Gastroesophageal sphincter (tissue), 4 donors: ENCODE data around the gene ABCC5. TPM values are rescaled to one million over a fixed set of nuclear protein-coding genes. Genes with fewer than 3 reads are reported as not detected.

Experiments used
- ATAC-seq: fragments of 150-250 bp; one replicate; pipeline ENCODE4 v1.9.1; 2016; ENCODE audit warnings: mild to moderate bottlenecking, moderate library complexity
- H3K27ac ChIP-seq, 4 donors: fragments of 200-600 bp; sonication (generic) in 3 of 4; 1 replicate in 3 of 4; 2 replicates in 1 of 4; pipeline ENCODE4 v1.5.1; 2016 to 2019
- H3K27me3 ChIP-seq: fragments of 200-600 bp; sonication (generic); one replicate; pipeline ENCODE4 v1.5.1; 2019
- H3K36me3 ChIP-seq, 2 donors: fragments of 200-600 bp; sonication (generic); one replicate each; pipeline ENCODE4 v1.5.1; 2019; ENCODE audit warnings: control low read depth in 1 of 2
- H3K4me1 ChIP-seq, 3 donors: fragments of 200-600 bp; sonication (generic); 1 replicate in 2 of 3; 2 replicates in 1 of 3; pipeline ENCODE4 v1.5.1; 2016 to 2019; ENCODE audit warnings: control low read depth in 2 of 3
- H3K4me3 ChIP-seq, 2 donors: fragments of 200-600 bp; sonication (generic); one replicate each; pipeline ENCODE4 v1.5.1; 2019; ENCODE audit warnings: mild to moderate bottlenecking in 1 of 2, moderate library complexity in 1 of 2
- H3K9me3 ChIP-seq, 3 donors: fragments of 200-600 bp; sonication (generic); one replicate each; pipeline ENCODE4 v1.5.1; 2017 to 2019; ENCODE audit warnings: control low read depth in 2 of 3
- CTCF ChIP-seq, 4 experiments: fragments of 200-600 bp in 2 of 4; fragments of 450-650 bp in 2 of 4; sonication (generic) in 1 of 4; IDR thresholded peaks; one replicate each; pipeline ENCODE4 v1.5.1; 2017 to 2019; ENCODE audit warnings: antibody characterized with exemption in 4 of 4, mild to moderate bottlenecking in 2 of 4, moderate library complexity in 2 of 4
- EP300 ChIP-seq: sonication (generic); formaldehyde crosslinking; IDR thresholded peaks from one replicate; pipeline ENCODE4 v1.6.1; 2017; ENCODE audit warnings: antibody characterized with exemption, mild to moderate bottlenecking
- POLR2A ChIP-seq, 2 donors: fragments of 450-650 bp; IDR thresholded peaks; one replicate each; pipeline ENCODE4 v1.6.1; 2017; ENCODE audit warnings: antibody characterized with exemption in 2 of 2, mild to moderate bottlenecking in 2 of 2, moderate library complexity in 1 of 2
- POLR2AphosphoS5 ChIP-seq: sonication (generic); formaldehyde crosslinking; IDR thresholded peaks from one replicate; pipeline ENCODE4 v1.6.1; 2017; ENCODE audit warnings: antibody characterized with exemption
- WGBS, 2 donors: methylation state at CpG; one replicate each; pipeline ENCODE4 v1.1.5; 2018; ENCODE audit warnings: low coverage in 1 of 2; 5-methylcytosine and 5-hydroxymethylcytosine counted together
- total RNA-seq, 4 donors: library from RNA; depleted of rRNA; stranded (reverse); fragments of >200 nt; gene quantifications; one replicate each; pipeline ENCODE4 v1.1.0, GENCODE V29; 2016

Gene ABCC5
- total RNA-seq, 4 donors from 2014 or later, result 16.2 to 25.1 (median 17.5) TPM

- TF ChIP-seq CTCF (IDR thresholded peaks at IDR 0.05) (no peak), POLR2A (IDR thresholded peaks at IDR 0.05) (no peak), POLR2AphosphoS5 (no peak), EP300 (no peak)
- H3K27me3 ChIP-seq, result no peaks in the 10 kb centered on the region
- no peaks in the 10 kb centered on the region for H3K9me3 ChIP-seq
- no peaks in the 10 kb centered on the region for H3K4me1 ChIP-seq
- WGBS, 2 donors, result 73 to 85% methylated on average over 3 of the region's 4 CpGs
- H3K4me3 ChIP-seq, result no peak overlapping the region
- ATAC-seq, result no peak
- H3K36me3 ChIP-seq, result peaks cover 0 to 84% of the 10 kb centered on the region in 2 donors
- H3K27ac ChIP-seq, result no peak overlapping the region
These were observed 62.8 kb downstream of the ABCC5 start for GRCh38 chr3:183954875-183955274.

- no peaks in the 10 kb centered on the region for H3K27me3 ChIP-seq
- 56 to 88% methylated on average over 3 to 5 of the region's 6 CpGs for WGBS, 2 donors
- no peak overlapping the region for H3K4me3 ChIP-seq
- H3K27ac ChIP-seq, result no peak overlapping the region
- H3K36me3 ChIP-seq, result peaks cover 0 to 86% of the 10 kb centered on the region in 2 donors
- TF ChIP-seq POLR2A (IDR thresholded peaks at IDR 0.05), result no peak
- no peak for TF ChIP-seq EP300
- TF ChIP-seq CTCF (IDR thresholded peaks at IDR 0.05), result no peak
- TF ChIP-seq POLR2AphosphoS5, result no peak
- ATAC-seq, result no peak
- H3K9me3 ChIP-seq, result no peaks in the 10 kb centered on the region
- no peaks in the 10 kb centered on the region for H3K4me1 ChIP-seq
These were observed 64.1 kb downstream of the ABCC5 start for GRCh38 chr3:183953471-183954070.

GRCh38 chr3:183951459-183951858 is 66.2 kb downstream of the ABCC5 start:
- Histone ChIP-seq H3K27ac (no peak overlapping the region), H3K4me3 (no peak overlapping the region), H3K27me3 (no peaks in the 10 kb centered on the region), H3K36me3 (peaks cover 0 to 95% of the 10 kb centered on the region in 2 donors), H3K4me1 (no peaks in the 10 kb centered on the region), H3K9me3 (no peaks in the 10 kb centered on the region)
- no peak for ATAC-seq
- 87 to 92% methylated on average over 5 to 10 of the region's 13 CpGs for WGBS, 2 donors
- no peak for TF ChIP-seq EP300

GRCh38 chr3:183949690-183950089 is 68.0 kb downstream of the ABCC5 start:
- Histone ChIP-seq H3K27me3 (no peaks in the 10 kb centered on the region), H3K9me3 (no peaks in the 10 kb centered on the region), H3K4me1 (no peaks in the 10 kb centered on the region), H3K36me3 (peaks cover 0 to 100% of the 10 kb centered on the region in 2 donors), H3K4me3 (no peak overlapping the region), H3K27ac (no peak overlapping the region)
- WGBS, 2 donors, result 93% methylated on average over 3 of the region's 12 CpGs; no CpG with 5 or more reads in 1 of the 2 donors
- no peak for ATAC-seq
- TF ChIP-seq EP300, result no peak
- TF ChIP-seq POLR2A (IDR thresholded peaks at IDR 0.05), result no peak
- TF ChIP-seq CTCF (IDR thresholded peaks at IDR 0.05), result no peak
- TF ChIP-seq POLR2AphosphoS5, result no peak

GRCh38 chr3:183946037-183946436 is 71.6 kb downstream of the ABCC5 start:
- no peak for ATAC-seq
- no peaks in the 10 kb centered on the region for H3K27me3 ChIP-seq
- TF ChIP-seq EP300 (no peak), POLR2AphosphoS5 (no peak), POLR2A (IDR thresholded peaks at IDR 0.05) (no peak), CTCF (IDR thresholded peaks at IDR 0.05) (no peak)
- no peaks in the 10 kb centered on the region for H3K9me3 ChIP-seq
- H3K4me1 ChIP-seq, result no peaks in the 10 kb centered on the region
- peaks cover 0 to 100% of the 10 kb centered on the region in 2 donors for H3K36me3 ChIP-seq
- WGBS, 2 donors, result 100% methylated on average over 1 to 2 of the region's 2 CpGs
- H3K4me3 ChIP-seq, result no peak overlapping the region
- no peak overlapping the region for H3K27ac ChIP-seq
